Activated naive CD4-positive, alpha-beta T cell treated with anti-CD3 and anti-CD28 coated beads for 36 hours (primary cell): ENCODE measurements around the gene APCDD1L. TPM values are rescaled to one million over a fixed set of nuclear protein-coding genes. Genes with fewer than 3 reads are reported as not detected.

Source experiments
- CTCF ChIA-PET: fragments of 350-600 bp; sonication (Branson Sonifier 250); formaldehyde crosslinking; loops from one replicate; lab custom pipeline; 2021; ENCODE audit warnings: antibody characterized with exemption; lab: Charles Lee
- DNase-seq: peaks from one replicate; pipeline ENCODE4 v3.0.0-alpha.2; 2020
- H3K27ac Mint-ChIP-seq: one replicate; pipeline ENCODE4 v1.8.0; 2021; ENCODE audit warnings: mild to moderate bottlenecking, mixed read lengths
- H3K27me3 Mint-ChIP-seq: one replicate; pipeline ENCODE4 v1.8.0; 2021; ENCODE audit warnings: low read depth, mixed read lengths
- H3K36me3 Mint-ChIP-seq: one replicate; pipeline ENCODE4 v1.8.0; 2021; ENCODE audit warnings: low read depth, mixed read lengths
- H3K4me1 Mint-ChIP-seq: one replicate; pipeline ENCODE4 v1.8.0; 2021; ENCODE audit warnings: low read depth, mixed read lengths
- H3K4me3 Mint-ChIP-seq: one replicate; pipeline ENCODE4 v1.8.0; 2021; ENCODE audit warnings: mild to moderate bottlenecking, moderate library complexity, mixed read lengths
- H3K9me3 Mint-ChIP-seq: one replicate; pipeline ENCODE4 v1.8.0; 2021; ENCODE audit warnings: mixed read lengths
- intact Hi-C: fragments of 100-400 bp; cut with micrococcal nuclease; formaldehyde crosslinking; loops from one replicate; pipeline ENCODE4 v1.15.1; 2023
- total RNA-seq, 2 experiments: library from RNA; stranded (reverse); gene quantifications; one replicate each; pipeline ENCODE4 v1.2.3, GENCODE V29; 2021

The APCDD1L gene
- total RNA-seq: not detected

GRCh38 chr20:58515233-58516212 lies at the start of gene APCDD1L:
Gene APCDD1L (minus strand): TSS chr20:58515399. CDS start chr20:58514707, 692 bp downstream.
- intact Hi-C loops: no loop called here
- Mint-ChIP-seq H3K4me3 (no peak within 1 kb of the TSS), H3K4me1 (no peaks in the 10 kb centered on the region), H3K9me3 (no peaks in the 10 kb centered on the region), H3K27me3 (peaks cover 26% of the 10 kb centered on the region), H3K27ac (no peak within 1 kb of the TSS), H3K36me3 (no peaks in the 10 kb centered on the region)
- DNase-seq: no peak
- CTCF ChIA-PET: no interaction called here

DNA sequence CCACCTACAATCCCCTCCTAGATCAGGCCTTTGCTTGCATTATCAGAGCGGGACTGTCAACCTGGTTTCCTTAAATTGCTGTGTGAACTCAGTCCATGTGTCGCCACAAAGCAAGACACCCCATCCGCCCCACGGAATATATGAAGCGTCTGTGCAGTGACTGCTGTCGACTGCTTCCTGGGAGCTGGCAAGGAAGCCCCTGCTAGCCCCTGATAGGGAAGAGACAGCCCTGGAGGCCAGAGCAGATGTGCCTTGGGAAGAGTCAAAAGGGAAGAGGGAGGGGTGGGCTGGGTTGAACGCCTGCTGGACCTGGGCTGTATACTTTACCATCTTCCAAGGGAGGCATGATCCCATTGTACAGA lies 44.1 kb upstream of the APCDD1L start:
- Mint-ChIP-seq H3K4me3 (no peak overlapping the region), H3K9me3 (peaks cover under 1% of the 10 kb centered on the region), H3K27me3 (peaks cover 3% of the 10 kb centered on the region), H3K4me1 (no peaks in the 10 kb centered on the region), H3K27ac (no peak overlapping the region), H3K36me3 (no peaks in the 10 kb centered on the region)
- no peak for DNase-seq
- CTCF ChIA-PET: no interaction called here
- intact Hi-C loops: no loop called here

GRCh38 chr20:58558486-58559367 lies 43.5 kb upstream of the APCDD1L start:
- H3K27ac Mint-ChIP-seq: no peak overlapping the region
- H3K4me3 Mint-ChIP-seq: no peak overlapping the region
- peaks cover 3% of the 10 kb centered on the region for H3K27me3 Mint-ChIP-seq
- no peaks in the 10 kb centered on the region for H3K4me1 Mint-ChIP-seq
- CTCF ChIA-PET: no interaction called here
- intact Hi-C loops: no loop called here
- no peaks in the 10 kb centered on the region for H3K9me3 Mint-ChIP-seq
- DNase-seq: no peak
- no peaks in the 10 kb centered on the region for H3K36me3 Mint-ChIP-seq

- Mint-ChIP-seq H3K4me1 (no peaks in the 10 kb centered on the region), H3K27ac (no peak overlapping the region), H3K4me3 (no peak overlapping the region), H3K9me3 (no peaks in the 10 kb centered on the region), H3K36me3 (no peaks in the 10 kb centered on the region), H3K27me3 (peaks cover 3% of the 10 kb centered on the region)
- DNase-seq: no peak
- CTCF ChIA-PET: no interaction called here
- intact Hi-C loops: no loop called here
Measured at GRCh38 chr20:58557733-58558342, 42.6 kb upstream of the APCDD1L start.

DNA sequence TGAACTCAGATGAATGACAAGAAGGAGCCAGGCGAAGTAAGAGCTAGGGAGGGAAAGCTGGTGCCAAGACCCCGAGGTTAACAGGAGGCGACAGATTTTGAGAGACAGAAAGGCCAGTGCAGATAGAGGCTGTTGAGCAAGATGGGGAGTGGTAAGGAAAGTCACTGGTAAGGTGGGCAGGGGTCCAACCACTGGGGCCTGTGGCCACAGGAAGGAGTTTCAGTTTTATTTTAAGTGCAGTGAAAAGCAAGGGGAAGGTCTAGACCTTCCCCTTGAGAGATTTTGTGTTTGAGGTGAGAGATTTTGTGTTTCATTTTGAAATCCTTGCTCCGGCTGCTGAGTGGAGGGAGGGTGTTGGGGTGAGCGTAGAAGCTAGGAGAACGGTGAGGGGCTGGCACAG lies 41.8 kb upstream of the APCDD1L start:
- peaks cover 3% of the 10 kb centered on the region for H3K27me3 Mint-ChIP-seq
- CTCF ChIA-PET: no interaction called here
- no peak overlapping the region for H3K4me3 Mint-ChIP-seq
- no peaks in the 10 kb centered on the region for H3K4me1 Mint-ChIP-seq
- no peaks in the 10 kb centered on the region for H3K36me3 Mint-ChIP-seq
- intact Hi-C loops: no loop called here
- H3K27ac Mint-ChIP-seq: no peak overlapping the region
- H3K9me3 Mint-ChIP-seq: no peaks in the 10 kb centered on the region
- DNase-seq: no peak

DNA sequence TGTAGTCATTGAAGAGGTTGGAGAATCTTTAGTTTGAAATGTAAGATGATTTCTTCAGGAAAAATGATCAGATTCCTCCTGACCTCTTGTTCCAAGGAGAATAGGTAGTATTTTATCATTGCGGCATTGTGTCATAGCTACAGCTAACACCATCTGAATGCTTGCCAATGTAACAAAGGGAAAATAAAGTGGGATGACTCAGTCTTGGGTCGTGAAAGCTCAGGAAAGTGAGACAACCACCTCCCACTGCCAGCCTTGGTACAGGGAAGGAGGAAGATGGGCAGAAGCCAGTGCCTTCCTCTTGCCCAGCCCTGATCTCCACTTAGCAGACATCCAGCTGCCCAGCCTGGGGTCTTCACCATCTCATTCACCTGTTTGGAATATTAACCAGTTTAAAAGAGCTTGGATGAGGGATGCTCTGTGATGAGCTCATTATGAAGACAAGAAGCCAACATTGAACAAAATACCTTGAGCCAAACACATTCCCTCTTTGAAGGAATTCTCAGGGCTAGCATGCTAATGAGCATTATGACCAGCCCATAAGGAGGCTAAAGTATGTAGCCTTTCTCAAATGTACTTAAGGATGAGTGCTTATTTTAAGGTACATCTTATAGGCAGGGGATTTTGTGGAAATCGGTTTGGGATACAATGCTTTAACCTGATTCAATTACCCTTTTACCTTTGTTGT lies 40.0 kb upstream of the APCDD1L start:
- DNase-seq: no peak
- H3K4me3 Mint-ChIP-seq: no peak overlapping the region
- CTCF ChIA-PET: no interaction called here
- no peaks in the 10 kb centered on the region for H3K36me3 Mint-ChIP-seq
- H3K4me1 Mint-ChIP-seq: no peaks in the 10 kb centered on the region
- H3K9me3 Mint-ChIP-seq: no peaks in the 10 kb centered on the region
- peaks cover 3% of the 10 kb centered on the region for H3K27me3 Mint-ChIP-seq
- intact Hi-C loops: no loop called here
- no peak overlapping the region for H3K27ac Mint-ChIP-seq

DNA sequence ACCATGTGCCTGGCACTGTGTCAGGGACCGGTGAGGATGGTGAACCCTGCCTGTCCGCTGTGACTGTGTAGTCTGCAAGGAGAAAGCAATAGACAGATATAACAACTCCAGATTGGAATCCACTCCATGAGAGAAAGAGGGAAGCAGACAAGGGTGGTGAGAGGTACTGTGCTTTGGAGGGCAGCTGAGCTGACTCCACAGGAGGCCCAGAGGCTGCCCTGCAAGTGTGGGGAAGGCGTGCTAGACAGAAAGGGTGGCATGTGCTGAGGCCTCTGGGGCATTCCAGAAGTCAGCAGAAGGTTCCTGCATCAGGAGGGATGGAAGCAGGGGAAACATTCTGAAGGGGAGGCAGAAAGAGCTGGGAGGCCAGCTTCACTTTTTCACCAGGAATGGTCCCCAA lies 39.3 kb upstream of the APCDD1L start:
- no peak overlapping the region for H3K4me3 Mint-ChIP-seq
- CTCF ChIA-PET: interaction anchor here (0.5 to 0.6 kb wide), 2 partner anchors 8 to 320 kb away, joined by 3 to 5 read pairs; no protein-coding TSS in a partner anchor
- no peaks in the 10 kb centered on the region for H3K36me3 Mint-ChIP-seq
- DNase-seq: no peak
- intact Hi-C loops: no loop called here
- H3K27me3 Mint-ChIP-seq: peaks cover 3% of the 10 kb centered on the region
- H3K4me1 Mint-ChIP-seq: no peaks in the 10 kb centered on the region
- no peaks in the 10 kb centered on the region for H3K9me3 Mint-ChIP-seq
- no peak overlapping the region for H3K27ac Mint-ChIP-seq

DNA sequence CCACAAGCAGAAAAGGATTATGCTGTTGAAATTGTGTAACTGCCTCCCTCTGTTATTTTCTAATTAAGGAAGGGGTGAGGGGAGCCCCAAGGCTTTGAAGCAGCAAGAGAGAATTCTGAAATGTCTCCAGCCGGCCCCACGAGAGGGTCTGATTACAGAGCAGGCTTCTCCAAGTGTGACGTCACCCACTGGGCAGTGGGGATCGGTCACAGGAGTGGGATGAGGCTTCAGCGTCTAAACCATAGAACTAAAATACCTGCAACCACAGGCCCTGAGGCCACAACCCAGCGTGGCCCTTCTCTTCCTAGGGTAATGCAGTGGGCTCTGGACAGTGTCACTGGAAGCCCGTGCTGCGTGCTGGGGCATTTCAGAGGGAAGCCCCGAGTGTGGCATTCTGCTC lies 38.6 kb upstream of the APCDD1L start:
- intact Hi-C loops: no loop called here
- no peaks in the 10 kb centered on the region for H3K36me3 Mint-ChIP-seq
- no peak overlapping the region for H3K4me3 Mint-ChIP-seq
- no peak overlapping the region for H3K27ac Mint-ChIP-seq
- no peaks in the 10 kb centered on the region for H3K4me1 Mint-ChIP-seq
- no peaks in the 10 kb centered on the region for H3K9me3 Mint-ChIP-seq
- CTCF ChIA-PET: no interaction called here
- peaks cover 3% of the 10 kb centered on the region for H3K27me3 Mint-ChIP-seq
- DNase-seq: no peak

GRCh38 chr20:58553166-58553696 lies 38.0 kb upstream of the APCDD1L start:
- CTCF ChIA-PET: no interaction called here
- Mint-ChIP-seq H3K4me3 (no peak overlapping the region), H3K27me3 (peaks cover 3% of the 10 kb centered on the region), H3K36me3 (no peaks in the 10 kb centered on the region), H3K9me3 (no peaks in the 10 kb centered on the region), H3K27ac (no peak overlapping the region), H3K4me1 (no peaks in the 10 kb centered on the region)
- intact Hi-C loops: no loop called here
- no peak for DNase-seq

GRCh38 chr20:58552366-58552934 lies 37.3 kb upstream of the APCDD1L start:
- no peak for DNase-seq
- H3K9me3 Mint-ChIP-seq: no peaks in the 10 kb centered on the region
- no peak overlapping the region for H3K27ac Mint-ChIP-seq
- H3K36me3 Mint-ChIP-seq: no peaks in the 10 kb centered on the region
- peaks cover 3% of the 10 kb centered on the region for H3K27me3 Mint-ChIP-seq
- intact Hi-C loops: no loop called here
- H3K4me3 Mint-ChIP-seq: no peak overlapping the region
- CTCF ChIA-PET: no interaction called here
- H3K4me1 Mint-ChIP-seq: no peaks in the 10 kb centered on the region

- H3K9me3 Mint-ChIP-seq: no peaks in the 10 kb centered on the region
- H3K27me3 Mint-ChIP-seq: no peaks in the 10 kb centered on the region
- intact Hi-C loops: no loop called here
- no peak overlapping the region for H3K4me3 Mint-ChIP-seq
- no peak for DNase-seq
- CTCF ChIA-PET: no interaction called here
- no peaks in the 10 kb centered on the region for H3K4me1 Mint-ChIP-seq
- no peaks in the 10 kb centered on the region for H3K36me3 Mint-ChIP-seq
- no peak overlapping the region for H3K27ac Mint-ChIP-seq
Measured at GRCh38 chr20:58551631-58552030, 36.4 kb upstream of the APCDD1L start.
